ENCODE measurements around the gene MPHOSPH9.
A peak's percentile ranks its signal among the peaks of the same experiment; 100 is the strongest.
"Not testable (repeated sequence)": the region's sequence is repeated elsewhere in the genome, so short reads cannot be mapped to it uniquely, and the experiment has no call there.

Gene MPHOSPH9

DNA sequence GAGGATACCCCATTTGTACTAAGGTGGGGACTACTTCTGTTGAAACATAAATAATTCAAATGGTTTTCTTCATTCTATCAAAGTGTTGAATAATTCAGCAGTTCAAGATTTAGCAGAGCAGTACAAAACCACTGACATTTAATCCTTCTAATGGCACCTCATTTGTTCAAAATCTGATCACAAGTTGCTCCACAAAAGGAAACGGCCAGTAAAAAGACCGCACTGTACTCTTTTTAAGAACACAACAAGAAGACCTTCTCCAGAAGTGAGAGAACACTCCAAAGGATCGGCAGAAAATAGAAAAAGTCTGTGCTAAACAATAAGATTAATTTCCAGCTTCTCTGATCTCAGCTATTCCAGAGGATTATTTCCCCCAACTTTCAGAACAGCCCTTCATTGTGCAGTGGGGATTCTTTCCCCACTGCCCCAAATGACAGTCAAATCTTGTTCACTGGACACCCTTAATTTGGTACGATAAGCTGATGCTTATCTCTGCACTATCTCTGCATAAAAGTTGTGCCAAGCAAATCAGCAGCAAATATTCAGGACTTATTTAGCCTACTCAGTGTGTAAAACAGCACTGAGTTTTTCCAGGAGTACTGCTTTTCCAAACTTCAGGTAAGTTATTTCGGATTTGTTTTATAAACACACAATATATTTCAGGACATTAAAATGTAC, 5.2 kb downstream of the MPHOSPH9 start:
- DNase-seq (ENCODE audit: low spot score): no peak

DNA sequence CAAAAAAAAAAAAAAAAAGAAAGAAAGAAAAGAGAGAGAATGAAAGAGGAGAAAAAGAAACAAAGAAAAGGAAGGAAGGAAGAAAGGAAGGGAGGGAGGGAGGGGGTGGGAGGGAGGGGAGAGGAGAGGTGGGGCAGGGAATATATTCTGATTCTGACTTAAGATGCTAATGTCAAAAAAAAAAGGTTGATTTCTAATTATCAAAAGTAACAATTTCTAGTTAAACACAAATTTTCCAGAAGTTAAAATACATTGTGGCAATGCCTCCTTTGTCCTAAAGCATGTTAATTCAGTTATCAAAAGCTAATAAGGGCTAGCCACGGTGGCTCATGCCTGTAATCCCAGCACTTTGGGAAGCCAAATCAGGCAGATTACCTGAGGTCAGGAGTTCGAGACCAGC, 7.5 kb downstream of the MPHOSPH9 start:
- no peak for DNase-seq (ENCODE audit: low spot score)

DNA sequence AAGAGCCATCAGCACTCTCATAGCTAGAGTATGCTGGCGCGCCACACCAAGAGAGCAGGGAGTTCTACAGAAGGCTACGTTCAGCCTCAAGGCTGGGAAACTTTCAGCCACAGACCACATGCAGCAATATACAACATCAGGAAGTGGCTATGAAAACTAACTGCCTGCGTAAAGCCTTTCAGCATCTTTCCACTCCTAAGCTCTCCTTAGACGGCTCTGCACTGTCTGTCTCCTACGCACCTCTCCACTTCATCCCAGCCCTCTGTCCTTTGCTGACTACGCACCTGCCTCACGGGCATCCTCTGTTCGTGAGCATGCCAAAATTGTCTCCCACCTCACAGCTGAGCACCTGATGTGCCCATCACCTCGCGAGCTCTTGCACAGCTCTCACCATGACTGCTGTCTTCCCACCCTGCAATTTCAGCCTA, 9.7 kb downstream of the MPHOSPH9 start:
- DNase-seq (ENCODE audit: low spot score): peak; percentile 55

DNA sequence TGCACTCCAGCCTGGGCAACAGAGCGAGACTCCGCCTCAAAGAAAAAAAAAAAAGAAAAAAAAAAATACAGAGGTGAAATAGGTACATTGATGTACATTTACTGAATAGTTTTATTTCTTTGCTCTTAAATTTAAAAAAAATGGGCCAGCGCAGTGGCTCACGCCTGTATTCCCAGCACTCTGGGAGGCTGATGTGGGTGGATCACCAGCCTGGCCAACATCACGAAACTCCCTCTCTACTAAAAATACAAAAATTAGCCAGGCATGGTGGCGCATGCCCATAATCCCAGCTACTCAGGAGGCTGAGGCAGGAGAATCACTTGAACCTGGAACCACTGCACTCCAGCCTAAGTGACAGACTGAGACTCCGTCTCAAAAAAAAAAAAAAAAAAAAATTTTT, 25.1 kb downstream of the MPHOSPH9 start:
- DNase-seq (ENCODE audit: low spot score): not testable (repeated sequence)

DNA sequence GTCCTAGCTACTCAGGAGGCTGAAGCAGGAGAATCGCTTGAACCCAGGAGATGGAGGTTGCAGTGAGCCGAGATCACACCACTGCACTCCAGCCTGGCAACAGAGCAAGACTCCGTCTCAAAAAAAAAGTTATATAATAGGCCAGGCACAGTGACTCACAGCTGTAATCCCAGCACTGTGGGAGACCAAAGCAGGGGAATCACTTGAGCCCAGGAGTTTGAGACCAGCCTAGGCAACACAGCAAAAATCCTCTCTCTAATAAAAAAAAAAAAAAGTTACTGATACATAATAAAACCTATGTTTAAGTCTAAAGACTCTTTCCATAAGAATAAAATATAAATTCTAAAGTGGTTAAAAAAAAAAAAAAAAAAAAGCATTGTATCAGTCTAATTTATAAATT, 26.1 kb downstream of the MPHOSPH9 start:
- not testable (repeated sequence) for DNase-seq (ENCODE audit: low spot score)

DNA sequence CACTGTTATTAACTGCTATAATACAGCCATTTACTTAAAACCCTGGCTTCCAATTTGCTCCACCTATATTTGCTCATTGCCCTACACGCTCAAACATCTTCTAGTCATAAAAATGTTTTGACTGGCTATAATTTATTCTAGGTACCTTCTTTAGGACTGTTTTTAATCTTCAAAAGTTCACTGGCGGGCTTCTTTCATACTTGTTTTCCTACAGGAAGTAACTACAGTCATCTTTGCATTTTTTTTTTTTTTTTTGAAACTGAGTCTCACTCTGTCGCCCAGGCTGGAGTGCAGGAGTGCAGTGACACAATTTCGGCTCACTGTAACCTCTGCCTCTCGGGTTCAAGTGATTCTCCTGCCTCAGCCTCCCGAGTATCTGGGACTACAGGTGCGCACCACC, 32.5 kb downstream of the MPHOSPH9 start:
- DNase-seq (ENCODE audit: low spot score): peak; percentile 10

DNA sequence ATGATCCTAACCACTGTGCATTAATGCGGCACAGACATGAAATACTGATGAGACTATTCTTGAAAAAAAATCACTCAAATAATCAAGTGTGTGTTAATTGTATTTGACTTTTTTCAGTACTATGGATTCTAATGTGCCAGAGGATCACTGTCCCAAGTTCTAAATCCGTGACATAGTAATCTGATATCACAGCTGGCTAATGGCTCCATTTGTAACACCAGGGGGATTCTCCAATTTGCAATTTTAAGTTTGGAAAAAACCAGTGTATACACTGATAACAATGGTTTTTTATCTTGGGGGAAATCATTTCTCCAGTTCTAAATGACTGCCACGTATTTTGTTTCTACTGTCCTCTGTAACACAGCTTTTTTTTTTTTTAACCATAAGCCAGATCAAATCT, 33.0 kb downstream of the MPHOSPH9 start:
- no peak for DNase-seq (ENCODE audit: low spot score)

DNA sequence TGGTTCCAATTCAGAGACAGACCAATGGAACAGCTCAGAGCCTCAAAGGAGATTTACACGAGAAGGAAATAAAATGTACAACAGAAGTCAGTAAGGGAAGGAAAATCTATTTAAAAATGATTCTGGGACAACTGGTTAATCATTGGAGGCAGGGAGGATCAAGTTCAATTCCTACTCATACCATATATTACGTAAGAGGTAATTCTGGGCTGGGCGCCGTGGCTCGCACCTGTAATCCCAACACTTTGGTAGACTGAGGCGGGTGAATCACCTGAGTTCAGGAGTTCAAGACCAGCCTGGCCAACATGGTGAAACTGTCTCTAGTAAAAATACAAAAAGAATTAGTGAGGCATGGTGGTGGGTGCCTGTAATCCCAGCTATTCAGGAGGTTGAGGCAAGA, 45.3 kb downstream of the MPHOSPH9 start:
- DNase-seq (ENCODE audit: low spot score): no peak

DNA sequence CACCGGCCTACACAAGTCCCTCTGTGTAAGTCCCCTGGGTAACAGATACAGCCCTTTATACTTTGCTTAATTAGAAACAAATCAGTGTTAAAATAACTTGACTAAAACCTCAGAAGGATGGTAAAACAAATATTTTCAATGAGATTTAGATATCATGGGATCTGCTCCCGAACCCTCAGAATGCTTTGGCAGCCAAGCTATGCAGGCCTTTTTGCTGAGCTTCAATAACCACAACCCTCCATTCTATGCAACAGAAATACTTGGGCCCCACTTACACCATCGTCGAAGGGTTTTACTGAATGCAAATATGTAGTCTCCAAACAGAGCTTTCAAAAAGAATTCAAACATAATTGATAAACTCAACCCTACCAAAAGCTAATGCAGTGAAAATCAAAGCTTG, 52.8 kb downstream of the MPHOSPH9 start:
- no peak for DNase-seq (ENCODE audit: low spot score)

DNA sequence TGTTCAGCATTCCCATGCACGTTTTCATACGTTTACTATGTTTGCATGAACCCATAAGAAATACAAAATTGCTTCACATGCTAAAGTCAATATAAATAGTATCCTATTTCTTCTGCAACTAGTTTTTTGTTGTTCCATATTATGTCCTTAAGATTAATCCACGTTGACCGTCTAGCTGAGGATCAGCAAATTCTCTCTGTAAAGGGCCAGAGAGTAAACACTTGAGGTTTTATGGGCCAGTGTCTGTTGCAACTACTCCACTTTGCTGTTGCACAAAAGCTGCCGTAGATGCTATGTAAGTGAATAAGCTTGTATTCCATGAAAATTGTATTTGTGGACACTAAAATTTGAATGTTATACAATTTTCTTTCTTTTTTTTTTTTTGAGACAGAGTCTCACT, 61.0 kb downstream of the MPHOSPH9 start:
- DNase-seq (ENCODE audit: low spot score): no peak

DNA sequence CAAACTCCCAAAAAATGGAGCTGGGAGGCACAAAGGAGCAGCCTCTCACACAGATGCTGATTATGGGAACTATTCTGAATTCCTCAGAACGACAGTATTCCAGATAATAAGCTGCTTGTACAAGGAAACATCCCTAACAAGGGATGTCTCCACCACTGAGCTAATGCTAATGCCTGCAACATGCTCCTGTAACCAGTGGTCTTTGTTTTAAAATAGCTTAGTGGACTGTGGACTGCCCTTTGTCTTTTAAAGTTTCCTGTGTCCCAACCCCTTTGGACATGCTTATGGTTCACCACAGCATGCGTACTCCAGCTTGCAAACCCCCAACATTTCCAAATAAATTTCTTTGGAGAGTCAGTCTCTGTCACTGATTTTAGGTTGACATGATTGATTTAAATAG, 65.6 kb downstream of the MPHOSPH9 start:
- DNase-seq (ENCODE audit: low spot score): no peak

DNA sequence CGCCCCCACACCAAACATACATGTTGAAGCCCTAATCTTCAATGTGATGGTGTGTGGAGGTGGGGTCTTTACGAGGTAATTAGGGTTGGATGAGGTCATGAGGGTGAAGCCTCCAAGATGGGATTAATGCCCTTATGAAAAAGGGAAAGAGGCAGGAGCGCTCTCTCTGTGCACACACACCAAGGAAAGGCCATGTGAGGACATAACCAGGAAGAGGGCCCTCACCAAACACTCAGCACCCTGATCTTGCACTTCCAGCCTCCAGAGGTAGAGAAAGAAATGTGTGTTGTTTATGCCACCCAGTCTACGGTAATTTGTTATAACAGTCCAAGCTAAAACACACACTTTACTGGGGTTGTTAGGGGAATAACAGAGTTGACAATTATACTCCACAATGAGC, 67.4 kb downstream of the MPHOSPH9 start:
- no peak for DNase-seq (ENCODE audit: low spot score)

DNA sequence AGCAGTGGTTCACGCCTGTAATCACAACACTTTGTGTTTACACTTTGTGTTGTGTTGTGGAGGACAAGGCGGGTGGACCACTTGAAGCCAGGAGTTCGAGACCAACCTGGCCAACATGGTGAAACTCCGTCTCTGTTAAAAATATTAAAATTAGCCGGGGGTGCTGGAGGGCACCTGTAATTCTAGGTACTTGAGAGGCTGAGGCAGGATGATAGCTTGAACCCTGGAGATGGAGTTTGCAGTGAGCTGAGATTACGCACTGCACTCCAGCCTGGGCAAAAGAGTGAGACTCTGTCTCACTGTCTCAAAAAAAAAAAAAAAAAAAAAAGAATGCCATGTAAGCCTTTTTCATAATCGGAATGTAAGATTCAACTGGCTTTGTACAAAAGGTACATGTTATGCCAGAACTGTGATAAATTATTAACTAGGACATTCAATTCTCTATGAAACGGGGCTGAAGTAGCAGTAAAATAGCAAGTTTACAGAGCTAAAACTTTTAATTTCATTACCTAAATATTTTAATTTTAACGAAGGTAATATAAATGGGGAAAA, 68.2 kb downstream of the MPHOSPH9 start:
- no peak for DNase-seq (ENCODE audit: low spot score)

DNA sequence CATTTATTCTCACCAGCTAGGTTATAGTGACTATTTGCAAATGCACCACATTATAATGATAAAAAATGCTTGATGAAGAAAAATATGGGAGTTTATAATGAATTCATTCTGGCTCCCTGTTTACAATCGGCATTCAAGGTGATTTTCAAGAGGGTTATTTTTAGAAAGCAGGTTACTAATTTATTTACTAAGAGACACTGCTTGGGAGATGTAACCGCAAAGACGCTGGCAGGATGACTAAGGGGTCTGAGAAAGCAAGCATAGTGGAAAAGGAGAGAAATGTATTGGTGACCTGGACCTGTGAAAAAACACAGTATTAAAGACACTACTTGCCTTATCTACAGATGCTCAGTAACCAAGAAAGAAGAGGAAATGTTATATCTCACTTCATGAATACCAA, 68.7 kb downstream of the MPHOSPH9 start:
- no peak for DNase-seq (ENCODE audit: low spot score)

DNA sequence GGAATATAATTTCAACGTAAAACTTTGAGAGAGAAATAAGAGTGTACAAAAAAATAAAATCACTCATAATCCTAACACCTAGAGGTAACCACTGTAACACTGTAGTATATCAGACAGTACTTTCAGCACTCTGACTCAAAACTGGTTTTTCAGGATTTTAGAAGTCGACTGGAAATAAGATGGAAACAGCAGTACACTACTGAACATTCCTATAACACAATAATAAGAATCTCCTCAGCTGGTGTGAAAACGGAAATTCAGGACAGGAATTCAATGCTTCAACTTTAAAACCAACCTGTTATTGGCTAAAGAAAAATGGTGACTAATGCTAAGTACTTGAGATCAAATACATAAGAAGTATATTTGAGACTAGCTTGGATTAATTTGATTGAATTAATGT, 69.7 kb downstream of the MPHOSPH9 start:
- DNase-seq (ENCODE audit: low spot score): no peak

DNA sequence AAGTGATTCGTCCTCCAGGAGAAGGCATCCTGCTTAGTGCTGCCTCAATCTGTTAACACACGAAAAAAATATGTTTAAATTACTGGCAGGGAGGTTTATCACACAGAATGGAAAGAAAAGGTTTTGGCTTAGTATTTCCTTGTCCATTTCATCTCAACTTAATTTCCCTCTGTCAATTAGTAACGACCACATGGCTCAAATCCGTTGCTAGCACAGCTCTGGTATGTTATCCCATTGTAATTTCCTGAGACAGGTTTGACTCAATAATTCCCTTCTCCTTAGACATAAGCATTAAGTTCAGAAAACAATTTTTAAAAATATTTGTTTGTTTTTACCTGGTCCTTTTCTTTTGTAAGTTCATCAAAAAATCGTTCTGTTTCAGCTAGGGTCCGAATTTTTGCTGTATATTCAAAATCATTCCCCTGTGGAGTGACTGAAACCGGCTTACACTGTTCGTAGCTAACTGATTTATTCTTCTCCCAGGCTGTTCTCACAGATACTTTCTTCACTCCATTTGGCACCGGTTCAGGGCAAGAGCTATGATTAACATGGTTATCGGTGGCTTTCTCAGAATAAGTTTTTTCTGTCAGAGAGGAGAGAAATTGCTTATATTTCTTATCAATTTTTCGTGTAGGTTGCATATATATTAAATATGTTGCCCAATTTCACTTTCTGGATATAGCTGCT, 72.0 kb downstream of the MPHOSPH9 start:
- DNase-seq (ENCODE audit: low spot score): no peak

DNA sequence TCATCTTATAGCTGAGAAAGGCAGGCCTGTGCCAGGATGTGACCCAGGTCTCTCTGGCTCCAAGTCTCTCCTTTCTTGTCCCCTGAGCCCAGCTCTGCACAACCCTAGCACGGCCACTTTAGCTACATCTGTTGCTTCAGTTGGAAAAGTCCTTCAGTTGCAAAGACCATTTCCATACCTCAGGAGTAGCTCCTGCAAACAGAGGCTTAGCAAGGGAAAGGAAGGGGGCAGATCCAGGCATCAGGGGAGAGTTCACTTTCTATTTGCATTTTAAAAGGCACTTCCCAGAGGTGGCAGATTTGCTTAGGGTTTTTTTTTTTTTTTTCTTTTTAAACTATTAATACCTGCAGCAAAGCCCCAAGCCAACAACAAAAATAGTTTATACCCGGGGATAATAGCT, 79.0 kb downstream of the MPHOSPH9 start:
- DNase-seq (ENCODE audit: low spot score): no peak

DNA sequence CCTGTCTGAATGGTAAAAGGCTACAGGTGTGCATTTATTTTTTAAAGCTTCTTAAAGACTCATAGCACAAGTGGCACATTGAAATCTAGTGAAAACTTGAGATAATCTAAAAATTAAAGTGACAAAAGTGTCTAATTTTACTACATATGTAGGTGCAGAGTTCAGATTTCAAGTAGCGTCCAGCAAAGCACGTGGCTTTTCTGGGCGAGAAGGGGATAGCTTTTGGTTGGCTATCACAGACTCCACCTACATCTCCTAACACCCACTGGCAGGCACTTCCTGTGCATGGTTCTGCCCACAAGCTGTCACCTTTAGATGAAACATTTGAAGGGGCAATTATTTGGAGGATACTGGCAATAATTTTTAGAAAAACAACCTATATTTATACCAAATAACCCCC, 80.1 kb downstream of the MPHOSPH9 start:
- no peak for DNase-seq (ENCODE audit: low spot score)

DNA sequence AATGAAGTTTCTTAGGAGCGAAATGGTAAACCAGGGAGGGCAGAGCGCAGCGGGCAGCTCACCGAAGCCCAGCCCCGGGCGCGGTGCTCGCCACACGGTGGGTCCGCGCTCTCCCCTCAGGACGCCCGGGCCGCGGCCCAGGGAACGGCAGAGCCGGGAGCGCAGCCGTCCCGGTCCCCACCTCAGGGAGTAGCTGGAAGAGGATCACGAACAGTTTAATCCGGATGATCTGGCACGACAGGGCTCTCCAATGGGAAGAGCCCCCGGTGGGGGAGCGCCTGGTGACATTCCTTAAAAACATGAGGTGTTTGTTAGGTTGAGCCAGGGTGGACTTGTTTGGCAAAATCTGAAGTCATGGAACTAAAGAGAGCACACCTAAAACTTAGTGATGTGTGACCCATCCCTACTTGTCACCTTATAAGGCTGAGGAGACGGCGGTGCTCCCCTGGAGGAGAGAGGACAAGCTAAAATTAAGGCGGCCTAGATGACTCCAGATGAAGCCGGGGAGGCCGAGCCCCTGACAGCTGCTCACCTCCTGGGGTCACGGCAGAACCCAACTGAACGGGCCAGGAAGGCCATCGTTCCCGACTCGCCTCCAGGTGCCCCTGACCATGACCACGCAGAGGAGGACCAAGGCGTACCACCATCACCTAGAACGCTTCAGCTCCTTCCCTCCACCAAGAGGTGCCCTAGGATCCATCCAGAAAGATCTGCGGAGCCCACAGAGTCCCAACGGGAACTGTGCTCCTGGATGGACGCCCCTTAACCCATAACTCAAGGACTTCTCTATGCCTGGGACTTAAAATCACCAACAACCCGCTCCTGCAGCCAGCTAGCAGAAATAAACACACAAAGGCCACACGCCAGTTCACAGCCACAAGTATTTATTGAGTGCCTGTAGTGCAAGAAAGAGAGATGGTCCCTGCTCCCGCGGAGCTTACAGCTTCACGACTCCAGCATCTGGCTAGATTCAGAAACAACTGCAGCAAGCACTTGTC, 81.2 kb downstream of the MPHOSPH9 start:
- DNase-seq (ENCODE audit: low spot score): no peak

DNA sequence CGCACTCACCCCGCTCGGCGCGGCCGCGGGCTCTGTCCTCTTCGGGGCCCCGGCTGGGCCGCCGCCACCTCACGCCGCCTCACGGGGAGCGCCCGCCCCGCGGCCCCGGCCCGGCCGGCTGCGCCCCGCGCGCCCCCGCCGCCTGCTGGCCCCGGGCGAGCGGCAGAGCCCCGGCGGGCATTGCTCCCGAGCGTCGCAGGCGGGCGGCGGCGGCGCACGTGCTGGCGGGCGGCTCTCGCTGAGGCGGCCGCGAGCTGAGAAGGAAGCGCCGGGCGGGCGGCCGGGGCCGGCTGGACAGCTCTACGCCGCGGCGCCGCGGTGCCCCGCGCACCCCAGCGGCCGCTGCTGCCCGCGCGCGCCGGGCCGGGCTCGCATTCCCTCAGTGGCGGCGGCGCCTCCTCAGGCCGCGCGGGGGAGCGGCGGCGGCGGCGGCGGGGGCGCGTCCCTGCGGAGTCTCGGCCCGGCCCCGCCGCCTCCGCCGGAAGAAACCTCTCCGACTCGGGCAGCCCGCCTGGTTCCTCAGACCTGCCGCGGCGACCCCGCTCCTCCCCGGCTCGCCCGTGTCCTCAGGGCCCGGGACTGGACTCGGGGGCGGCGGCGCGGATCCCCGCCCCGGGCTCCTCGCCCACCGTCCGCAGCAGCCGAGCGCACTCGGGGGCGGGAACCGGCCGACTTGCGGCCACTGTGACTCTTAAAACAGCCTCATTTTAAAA, 82.0 kb downstream of the MPHOSPH9 start, which contains the start of gene PITPNM2:
Gene PITPNM2 (minus strand): TSS at position 347 of the 713 bp plus-strand sequence. CDS start 116,500 bp downstream, outside the sequence.
- DNase-seq (ENCODE audit: low spot score): peak; percentile 56

DNA sequence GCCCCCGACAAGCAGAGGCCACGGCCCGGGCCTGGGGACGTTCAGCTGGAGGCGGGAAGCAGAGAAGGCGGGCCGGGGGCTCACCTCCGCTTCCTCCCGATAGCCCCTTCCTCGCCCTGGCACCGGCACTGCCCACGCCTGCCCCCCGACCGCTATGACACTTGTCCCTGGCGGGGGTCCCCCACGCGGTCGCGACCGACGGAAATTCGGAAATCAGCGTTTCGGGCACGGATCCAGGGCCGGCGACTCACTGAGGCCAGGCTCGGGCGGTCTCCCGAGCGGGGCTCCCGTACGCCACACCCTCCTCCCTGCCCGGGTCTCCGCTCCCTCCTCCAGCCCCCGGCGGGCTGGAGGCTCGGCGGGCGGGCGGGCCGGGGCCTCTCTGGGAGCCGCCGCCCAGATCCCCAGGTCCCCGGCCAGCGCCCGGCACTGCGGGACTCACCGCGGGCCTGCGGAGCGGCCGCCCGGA, 82.6 kb downstream of the MPHOSPH9 start:
- DNase-seq (ENCODE audit: low spot score): no peak
